Measurements from ENCODE around the gene SELENOF. TPM values are rescaled to one million over a fixed set of nuclear protein-coding genes. Genes with fewer than 3 reads are reported as not detected.

The SELENOF gene
- total RNA-seq, result 198 and 206 TPM in 2 replicates
- long read RNA-seq, transcript SELENOF-203 (6 exons, 727 nt), result minor isoform, 5 of 944 reads
- long read RNA-seq, transcript SELENOF-201 (5 exons, 1,781 nt), result major isoform, 880 of 944 reads
- long read RNA-seq, transcript SELENOF-202 (4 exons, 1,220 nt), result minor isoform, 30 of 944 reads
- long read RNA-seq, partial matches to known transcripts, result 8 of 944 reads
- long read RNA-seq, other reads (novel, unspliced or antisense), result 17 of 944 reads

DNA sequence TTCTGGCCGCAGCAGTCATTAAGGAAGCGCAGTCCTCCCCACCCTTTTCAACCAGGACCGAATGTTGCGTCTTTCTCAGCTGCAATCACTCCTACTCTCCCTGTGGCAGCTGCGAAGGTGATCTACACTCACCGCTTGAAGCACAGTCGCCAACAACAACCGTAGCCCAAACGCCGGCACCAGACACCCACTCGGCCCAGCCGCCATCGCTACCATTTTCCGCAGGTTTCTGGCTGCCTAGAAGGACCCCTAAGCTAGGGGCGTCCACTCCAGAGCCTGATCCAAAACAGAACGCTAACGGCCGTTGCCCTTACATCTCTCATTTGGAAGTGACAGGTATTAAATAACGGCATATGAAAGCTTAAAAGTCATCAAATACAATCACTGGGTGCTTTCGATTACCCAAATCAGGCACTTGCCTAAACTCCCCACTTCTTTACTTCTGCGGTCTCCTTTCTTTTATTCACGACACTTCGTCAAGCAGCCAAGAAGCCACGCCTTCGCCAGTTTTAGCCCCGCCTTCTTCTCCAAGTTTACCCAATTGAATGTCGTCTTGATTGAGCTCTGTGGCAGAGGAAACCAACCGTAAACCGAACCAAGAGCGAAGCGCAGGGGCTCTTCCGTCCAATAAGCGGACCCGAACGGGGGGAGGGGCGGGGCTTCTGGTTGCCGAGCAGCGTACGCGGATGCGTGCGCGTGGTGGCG lies at the start of gene SELENOF:
TSS of gene SELENOF (minus strand) at position 231 of the 705 bp plus-strand sequence. CDS start at position 216, 15 bp downstream.
- peaks cover 37% of the 10 kb centered on the region for H3K4me1 Mint-ChIP-seq (ENCODE audit: unreplicated experiment)
- no peaks in the 10 kb centered on the region for H3K27me3 Mint-ChIP-seq (ENCODE audit: unreplicated experiment)
- no peak within 1 kb of the TSS for H3K4me3 Mint-ChIP-seq (ENCODE audit: unreplicated experiment)
- peak; percentile 99 for DNase-seq (ENCODE audit: extremely low spot score, unreplicated experiment)
- H3K27ac Mint-ChIP-seq (ENCODE audit: unreplicated experiment), result no peak within 1 kb of the TSS
- H3K9me3 Mint-ChIP-seq (ENCODE audit: unreplicated experiment), result no peaks in the 10 kb centered on the region
- H3K36me3 Mint-ChIP-seq (ENCODE audit: unreplicated experiment), result peaks cover 6% of the 10 kb centered on the region
- TF ChIP-seq, protein P1, sequence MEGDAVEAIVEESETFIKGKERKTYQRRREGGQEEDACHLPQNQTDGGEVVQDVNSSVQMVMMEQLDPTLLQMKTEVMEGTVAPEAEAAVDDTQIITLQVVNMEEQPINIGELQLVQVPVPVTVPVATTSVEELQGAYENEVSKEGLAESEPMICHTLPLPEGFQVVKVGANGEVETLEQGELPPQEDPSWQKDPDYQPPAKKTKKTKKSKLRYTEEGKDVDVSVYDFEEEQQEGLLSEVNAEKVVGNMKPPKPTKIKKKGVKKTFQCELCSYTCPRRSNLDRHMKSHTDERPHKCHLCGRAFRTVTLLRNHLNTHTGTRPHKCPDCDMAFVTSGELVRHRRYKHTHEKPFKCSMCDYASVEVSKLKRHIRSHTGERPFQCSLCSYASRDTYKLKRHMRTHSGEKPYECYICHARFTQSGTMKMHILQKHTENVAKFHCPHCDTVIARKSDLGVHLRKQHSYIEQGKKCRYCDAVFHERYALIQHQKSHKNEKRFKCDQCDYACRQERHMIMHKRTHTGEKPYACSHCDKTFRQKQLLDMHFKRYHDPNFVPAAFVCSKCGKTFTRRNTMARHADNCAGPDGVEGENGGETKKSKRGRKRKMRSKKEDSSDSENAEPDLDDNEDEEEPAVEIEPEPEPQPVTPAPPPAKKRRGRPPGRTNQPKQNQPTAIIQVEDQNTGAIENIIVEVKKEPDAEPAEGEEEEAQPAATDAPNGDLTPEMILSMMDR (IDR thresholded peaks at IDR 0.05), result no peak

DNA sequence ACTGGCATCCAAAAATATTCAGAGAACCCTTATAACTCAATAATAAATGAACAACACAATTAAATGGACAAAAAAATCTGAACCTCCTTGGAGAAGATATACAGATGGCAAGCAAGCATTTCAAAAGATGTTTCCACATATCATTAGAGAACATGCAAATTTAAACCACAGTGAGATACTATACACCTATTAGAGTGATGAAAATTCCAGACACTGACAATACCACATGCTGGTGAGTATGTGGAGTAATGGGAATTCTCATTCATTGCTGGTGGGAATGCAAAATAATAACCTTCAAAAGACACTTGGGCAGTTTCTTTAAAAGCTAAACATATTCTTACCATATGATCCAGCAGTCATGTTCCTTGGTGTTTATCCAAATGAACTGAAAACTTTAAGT lies 46.6 kb upstream of the SELENOF start:
- Mint-ChIP-seq H3K4me1 (ENCODE audit: unreplicated experiment) (peaks cover 2% of the 10 kb centered on the region), H3K36me3 (ENCODE audit: unreplicated experiment) (peaks cover 2% of the 10 kb centered on the region), H3K4me3 (ENCODE audit: unreplicated experiment) (no peak overlapping the region), H3K27ac (ENCODE audit: unreplicated experiment) (no peak overlapping the region), H3K27me3 (ENCODE audit: unreplicated experiment) (no peaks in the 10 kb centered on the region), H3K9me3 (ENCODE audit: unreplicated experiment) (no peaks in the 10 kb centered on the region)
- TF ChIP-seq, protein P1 (IDR thresholded peaks at IDR 0.05), result no peak
- no peak for DNase-seq (ENCODE audit: extremely low spot score, unreplicated experiment)

- TF ChIP-seq, protein P1 (IDR thresholded peaks at IDR 0.05), result no peak
- Mint-ChIP-seq H3K27ac (ENCODE audit: unreplicated experiment) (no peak overlapping the region), H3K4me1 (ENCODE audit: unreplicated experiment) (peaks cover 2% of the 10 kb centered on the region), H3K9me3 (ENCODE audit: unreplicated experiment) (no peaks in the 10 kb centered on the region), H3K4me3 (ENCODE audit: unreplicated experiment) (no peak overlapping the region), H3K36me3 (ENCODE audit: unreplicated experiment) (peaks cover 2% of the 10 kb centered on the region), H3K27me3 (ENCODE audit: unreplicated experiment) (no peaks in the 10 kb centered on the region)
- DNase-seq (ENCODE audit: extremely low spot score, unreplicated experiment), result no peak
Measured at GRCh38 chr1:86957221-86957620, 43.3 kb upstream of the SELENOF start.

DNA sequence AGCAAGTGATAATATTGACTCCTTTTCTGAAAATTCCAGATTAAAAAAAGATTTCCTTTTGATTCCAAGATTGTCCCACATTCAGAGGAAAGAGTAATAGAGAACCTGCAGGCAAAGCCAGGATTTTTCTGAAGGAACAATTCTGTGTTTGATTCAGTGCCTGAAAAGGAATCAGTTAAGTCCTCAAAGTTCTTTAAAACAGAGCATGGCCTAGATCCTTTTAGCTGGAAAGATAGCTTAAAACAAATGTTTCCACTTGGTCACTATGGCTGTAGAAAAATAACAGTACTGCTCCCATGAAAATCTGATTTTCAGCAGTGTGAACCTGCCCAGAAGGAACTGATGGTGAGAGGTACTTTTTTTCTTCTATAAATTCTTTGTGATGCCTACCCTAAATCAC lies 42.3 kb upstream of the SELENOF start:
- TF ChIP-seq, protein P1 (IDR thresholded peaks at IDR 0.05), result no peak
- Mint-ChIP-seq H3K36me3 (ENCODE audit: unreplicated experiment) (peaks cover 2% of the 10 kb centered on the region), H3K4me3 (ENCODE audit: unreplicated experiment) (no peak overlapping the region), H3K4me1 (ENCODE audit: unreplicated experiment) (peaks cover 2% of the 10 kb centered on the region), H3K27me3 (ENCODE audit: unreplicated experiment) (no peaks in the 10 kb centered on the region), H3K9me3 (ENCODE audit: unreplicated experiment) (no peaks in the 10 kb centered on the region), H3K27ac (ENCODE audit: unreplicated experiment) (no peak overlapping the region)
- no peak for DNase-seq (ENCODE audit: extremely low spot score, unreplicated experiment)

DNA sequence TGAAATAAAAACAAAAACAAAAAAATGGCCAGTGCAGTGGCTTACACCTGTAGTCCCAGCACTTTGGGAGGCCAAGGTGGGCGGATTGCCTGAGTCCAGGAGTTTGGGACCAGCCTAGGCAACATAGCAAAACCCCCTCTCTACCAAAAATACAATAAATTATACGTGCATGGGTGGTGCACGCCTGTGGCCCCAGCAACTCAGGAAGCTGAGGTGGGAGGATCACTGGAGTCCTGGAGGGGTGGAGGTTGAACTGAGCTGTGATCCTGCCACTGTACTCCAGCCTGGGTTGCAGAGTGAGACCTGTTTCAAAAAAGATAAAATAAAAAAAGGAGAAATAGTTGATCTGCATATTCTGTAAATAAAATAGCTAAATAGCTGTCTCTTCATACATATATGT lies 41.8 kb upstream of the SELENOF start:
- H3K9me3 Mint-ChIP-seq (ENCODE audit: unreplicated experiment), result no peaks in the 10 kb centered on the region
- DNase-seq (ENCODE audit: extremely low spot score, unreplicated experiment), result no peak
- H3K4me1 Mint-ChIP-seq (ENCODE audit: unreplicated experiment), result peaks cover 2% of the 10 kb centered on the region
- TF ChIP-seq, protein P1 (IDR thresholded peaks at IDR 0.05), result no peak
- H3K27ac Mint-ChIP-seq (ENCODE audit: unreplicated experiment), result no peak overlapping the region
- H3K36me3 Mint-ChIP-seq (ENCODE audit: unreplicated experiment), result peaks cover 2% of the 10 kb centered on the region
- no peaks in the 10 kb centered on the region for H3K27me3 Mint-ChIP-seq (ENCODE audit: unreplicated experiment)
- H3K4me3 Mint-ChIP-seq (ENCODE audit: unreplicated experiment), result no peak overlapping the region
